GM15510 (cell line): Measurements from ENCODE around the gene NUP42.

ENCODE experiments used
- POLR2A ChIP-seq: IDR thresholded peaks from 3 replicates; pipeline ENCODE4 v1.6.1; 2011; ENCODE audit warnings: borderline replicate concordance; ENCODE audit not compliant: insufficient read length; ENCODE audit errors: extremely low read depth

NUP42 gene, protein sequence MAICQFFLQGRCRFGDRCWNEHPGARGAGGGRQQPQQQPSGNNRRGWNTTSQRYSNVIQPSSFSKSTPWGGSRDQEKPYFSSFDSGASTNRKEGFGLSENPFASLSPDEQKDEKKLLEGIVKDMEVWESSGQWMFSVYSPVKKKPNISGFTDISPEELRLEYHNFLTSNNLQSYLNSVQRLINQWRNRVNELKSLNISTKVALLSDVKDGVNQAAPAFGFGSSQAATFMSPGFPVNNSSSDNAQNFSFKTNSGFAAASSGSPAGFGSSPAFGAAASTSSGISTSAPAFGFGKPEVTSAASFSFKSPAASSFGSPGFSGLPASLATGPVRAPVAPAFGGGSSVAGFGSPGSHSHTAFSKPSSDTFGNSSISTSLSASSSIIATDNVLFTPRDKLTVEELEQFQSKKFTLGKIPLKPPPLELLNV

DNA sequence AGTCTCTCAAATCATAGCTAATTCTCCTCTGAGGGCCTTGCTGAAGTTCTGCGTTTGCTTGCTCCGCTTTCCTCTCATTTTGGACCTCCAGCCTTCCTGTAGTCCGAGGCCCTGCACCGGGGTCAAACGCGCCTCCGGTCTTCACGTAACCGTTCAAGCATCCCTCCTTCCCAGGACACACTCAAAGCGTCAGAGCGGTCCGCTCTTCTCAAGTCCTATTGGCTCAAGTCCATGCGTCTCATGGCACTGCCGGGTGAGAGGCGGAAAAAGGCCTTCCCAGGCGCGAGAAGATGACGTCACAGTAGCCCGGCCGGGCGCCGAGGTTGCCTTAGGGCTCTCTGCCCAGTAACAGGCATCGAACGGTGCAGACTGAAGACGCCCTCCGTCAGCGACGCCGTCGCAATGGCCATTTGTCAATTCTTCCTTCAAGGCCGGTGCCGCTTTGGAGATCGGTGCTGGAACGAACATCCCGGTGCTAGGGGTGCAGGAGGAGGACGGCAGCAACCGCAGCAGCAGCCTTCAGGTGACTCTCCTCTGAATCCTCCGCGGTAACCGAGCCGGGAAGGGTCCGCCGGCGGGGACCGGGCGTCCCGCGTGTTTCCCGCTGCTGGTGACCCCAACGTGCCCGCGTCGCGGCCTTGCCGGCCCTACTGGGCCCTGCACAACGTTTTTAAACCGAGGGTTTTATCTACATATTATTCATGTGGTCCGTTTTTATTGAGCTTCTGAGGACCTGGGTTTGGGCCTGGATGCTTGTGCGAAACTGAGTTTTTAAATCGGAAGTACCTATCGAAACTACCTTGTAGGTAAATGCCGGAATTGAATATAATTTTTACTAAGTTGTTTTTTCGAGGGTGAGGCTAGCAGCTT is at the start of gene NUP42:
TSS of gene NUP42 (plus strand) at position 365 of the 870 bp plus-strand sequence. CDS start at position 403, 38 bp downstream.
- TF ChIP-seq POLR2A: peak; percentile 82

DNA sequence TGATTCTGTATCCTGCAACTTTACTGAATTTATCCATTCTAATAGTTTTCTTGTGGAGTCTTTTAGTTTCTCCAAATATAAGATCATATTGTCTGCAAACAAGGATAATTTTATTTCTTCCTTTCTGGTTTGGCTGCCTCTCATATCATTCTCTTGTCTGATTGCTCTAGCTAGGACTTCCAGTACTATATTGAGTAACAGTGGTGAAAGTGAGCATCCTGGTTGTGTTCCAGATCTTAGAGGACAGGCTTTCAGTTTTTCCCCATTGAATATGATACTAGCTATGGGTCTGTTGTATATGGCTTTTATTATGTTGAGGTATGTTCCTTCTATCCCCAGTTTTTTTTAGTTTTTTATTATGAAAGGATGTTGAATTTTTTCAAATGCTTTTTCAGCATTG is 48.1 kb upstream of the NUP42 start:
- no peak for TF ChIP-seq POLR2A

DNA sequence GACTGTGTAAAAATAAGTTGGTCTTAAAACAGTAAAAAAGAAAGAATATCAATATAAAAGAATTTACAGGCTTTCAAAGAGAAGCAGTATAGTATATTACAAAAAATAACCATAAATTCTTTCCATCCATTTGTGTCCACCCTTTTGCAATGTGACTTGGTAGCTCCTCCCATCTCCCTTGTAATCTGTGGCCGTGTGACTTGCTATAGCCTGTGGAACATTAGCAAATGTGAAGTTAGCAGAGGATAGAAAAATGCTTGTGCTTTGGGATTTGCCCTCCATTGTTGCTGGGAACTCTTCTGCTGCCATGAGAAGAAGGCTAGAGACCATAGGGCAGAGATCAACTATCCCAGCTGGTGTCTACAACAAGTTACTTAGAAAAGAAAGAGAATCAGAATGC is 46.1 kb upstream of the NUP42 start:
- TF ChIP-seq POLR2A: no peak

DNA sequence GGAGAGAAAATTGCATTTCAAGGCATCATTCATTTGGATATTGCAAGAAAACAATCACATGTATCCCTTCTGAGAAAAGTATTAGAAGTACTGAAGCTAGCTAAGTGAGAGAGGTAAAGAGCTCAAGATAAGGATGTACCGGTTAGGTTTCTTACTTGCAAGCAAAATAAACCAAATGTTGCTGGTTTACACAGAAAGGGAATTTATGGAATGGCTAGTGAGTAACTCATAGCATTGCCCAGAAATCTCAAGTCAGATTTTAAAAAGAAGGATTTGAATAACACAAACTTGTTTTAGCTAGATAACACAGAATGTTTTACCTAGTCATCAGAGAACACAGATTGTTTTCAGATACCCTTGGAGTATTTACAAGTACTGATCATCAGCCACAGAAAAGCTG is 45.6 kb upstream of the NUP42 start:
- no peak for TF ChIP-seq POLR2A

DNA sequence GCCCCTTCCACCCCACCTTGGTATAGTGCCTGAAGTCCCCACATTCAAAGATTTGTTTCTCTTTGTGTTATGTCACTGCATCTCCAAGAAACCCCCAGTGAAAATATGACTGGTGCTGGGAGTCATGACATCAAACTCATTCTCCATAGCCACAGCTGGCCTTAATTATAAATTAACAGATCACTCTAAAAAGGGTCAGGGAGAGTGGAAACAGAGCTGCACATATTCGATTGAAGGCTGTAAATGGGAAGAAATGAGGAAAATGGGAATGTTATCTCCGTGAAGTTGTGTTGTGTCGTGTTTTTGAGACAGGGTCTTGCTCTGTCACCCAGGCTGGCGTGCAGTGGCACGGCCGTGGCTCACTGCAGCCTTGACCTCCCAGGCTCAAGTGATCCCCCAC is 24.2 kb upstream of the NUP42 start:
- TF ChIP-seq POLR2A: no peak

DNA sequence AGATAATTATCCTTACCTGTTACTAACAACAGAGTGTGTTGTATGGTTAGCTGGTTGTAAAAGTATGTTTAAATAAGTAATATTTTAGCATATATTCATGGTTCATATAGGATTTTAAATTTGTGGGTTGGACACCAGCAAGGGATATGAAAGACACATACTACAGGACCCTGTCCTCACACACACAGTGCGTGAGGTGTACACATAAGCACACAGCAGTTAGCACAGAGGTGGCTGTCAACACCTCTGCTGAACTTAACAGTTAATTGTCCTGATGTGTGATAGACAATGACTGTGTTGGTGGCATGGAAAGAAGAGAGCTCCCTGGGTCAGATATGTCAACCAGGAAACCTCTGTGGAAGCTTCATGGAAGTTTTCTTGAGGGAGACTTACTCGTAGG is 23.3 kb upstream of the NUP42 start:
- TF ChIP-seq POLR2A: no peak

DNA sequence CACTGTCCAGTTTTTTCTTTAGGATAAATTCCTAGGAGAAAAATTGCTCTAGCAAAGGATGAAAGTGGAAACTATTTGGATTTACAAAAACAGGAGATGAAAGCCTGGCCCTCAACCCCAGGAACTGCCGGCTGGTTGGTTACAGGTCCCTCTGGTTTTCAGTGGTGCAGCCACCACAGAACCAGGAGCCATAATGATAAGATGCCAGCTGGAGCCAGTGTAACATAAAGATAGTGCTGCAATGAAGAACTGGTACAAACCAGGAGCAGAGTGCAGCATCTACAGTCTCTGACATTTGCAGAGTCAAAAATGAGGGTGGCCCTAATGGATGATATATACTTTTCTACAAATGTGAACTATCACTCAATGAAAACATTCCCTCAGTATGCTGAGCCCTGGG is 20.4 kb upstream of the NUP42 start:
- TF ChIP-seq POLR2A: no peak

DNA sequence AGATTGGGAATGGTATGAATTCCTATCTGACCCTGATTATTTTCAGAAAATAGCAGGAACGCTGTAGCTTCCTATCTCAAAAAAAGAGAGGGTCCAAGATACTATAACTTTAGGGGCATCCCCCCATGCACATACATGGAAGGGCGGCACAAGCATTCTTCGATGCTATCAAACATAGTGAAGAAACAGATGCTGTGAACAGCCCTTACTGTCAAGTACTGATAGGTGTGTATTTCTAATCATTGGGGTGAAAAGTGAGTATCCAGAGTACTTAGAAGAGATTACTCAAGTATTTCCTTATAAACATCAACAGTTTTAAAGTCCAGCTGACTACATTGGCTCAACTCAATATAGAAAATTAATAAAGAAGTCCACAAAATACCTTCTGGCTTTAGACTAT is 17.0 kb upstream of the NUP42 start:
- no peak for TF ChIP-seq POLR2A

DNA sequence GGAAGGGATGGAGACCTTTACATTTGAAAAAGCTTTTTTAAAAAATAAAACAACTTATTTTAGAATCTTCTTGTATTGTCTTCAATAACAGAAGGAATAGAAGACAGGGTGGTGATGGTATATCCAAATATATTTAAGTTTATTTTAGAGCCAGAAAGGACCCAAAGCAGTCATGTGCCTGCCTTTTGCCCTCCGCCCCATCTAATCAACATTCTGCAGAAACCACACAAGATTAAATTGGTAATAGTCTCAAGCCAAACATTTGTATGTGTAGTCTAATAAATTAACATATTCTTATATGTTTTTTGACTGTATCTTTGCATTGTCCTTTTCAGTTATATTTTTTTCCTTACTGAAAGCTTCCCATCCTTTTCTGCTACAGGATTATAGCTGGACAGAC is 16.5 kb upstream of the NUP42 start:
- no peak for TF ChIP-seq POLR2A

DNA sequence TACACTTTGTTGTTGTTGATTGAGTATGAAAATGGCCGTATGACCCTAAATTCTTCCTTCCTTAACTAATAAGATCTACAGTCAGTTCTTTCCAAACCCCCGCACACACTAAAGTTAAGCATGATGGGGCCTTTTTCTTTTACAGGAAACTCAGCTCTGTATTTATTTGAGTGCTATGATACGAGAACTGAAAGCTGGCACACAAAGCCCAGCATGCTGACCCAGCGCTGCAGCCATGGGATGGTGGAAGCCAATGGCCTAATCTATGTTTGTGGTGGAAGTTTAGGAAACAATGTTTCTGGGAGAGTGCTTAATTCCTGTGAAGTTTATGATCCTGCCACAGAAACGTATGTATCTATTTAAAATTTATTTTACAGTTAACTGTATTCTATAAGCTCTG is 14.2 kb upstream of the NUP42 start:
- no peak for TF ChIP-seq POLR2A

DNA sequence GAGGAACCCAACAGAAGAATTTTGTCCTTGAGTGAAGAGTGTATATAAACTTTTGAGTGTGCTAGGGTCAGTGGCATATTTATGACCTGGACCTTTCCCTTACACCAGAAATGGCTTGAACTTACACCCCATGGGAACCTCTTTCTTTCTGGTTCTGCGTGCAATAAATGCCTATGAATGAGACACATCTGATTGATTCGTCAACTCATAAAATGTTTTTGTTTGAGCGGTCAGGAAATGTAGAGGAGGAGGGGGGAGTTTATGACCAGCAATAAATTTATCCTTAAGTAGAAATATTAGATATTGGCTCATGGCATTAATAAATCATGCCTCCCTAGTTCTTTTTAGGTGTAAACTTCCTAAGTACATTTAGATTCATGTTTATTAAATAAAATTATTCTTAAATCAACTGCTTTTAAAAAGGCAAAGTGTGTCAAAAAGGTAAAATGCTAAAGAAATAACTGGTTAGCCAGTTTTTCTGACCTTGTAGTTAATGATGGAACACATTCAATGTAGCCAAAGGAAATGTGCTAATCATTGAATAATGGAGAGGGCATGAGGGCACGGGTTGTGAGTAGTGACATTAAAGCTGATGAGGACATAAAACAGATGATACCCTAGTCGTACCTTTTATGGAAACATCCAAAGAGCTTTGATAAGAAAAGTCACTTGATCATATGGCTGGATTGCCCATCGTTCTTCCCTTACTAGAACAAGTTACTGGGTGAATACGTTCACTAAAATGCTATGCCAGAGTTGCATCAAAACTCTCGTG is 13.6 kb upstream of the NUP42 start:
- no peak for TF ChIP-seq POLR2A

DNA sequence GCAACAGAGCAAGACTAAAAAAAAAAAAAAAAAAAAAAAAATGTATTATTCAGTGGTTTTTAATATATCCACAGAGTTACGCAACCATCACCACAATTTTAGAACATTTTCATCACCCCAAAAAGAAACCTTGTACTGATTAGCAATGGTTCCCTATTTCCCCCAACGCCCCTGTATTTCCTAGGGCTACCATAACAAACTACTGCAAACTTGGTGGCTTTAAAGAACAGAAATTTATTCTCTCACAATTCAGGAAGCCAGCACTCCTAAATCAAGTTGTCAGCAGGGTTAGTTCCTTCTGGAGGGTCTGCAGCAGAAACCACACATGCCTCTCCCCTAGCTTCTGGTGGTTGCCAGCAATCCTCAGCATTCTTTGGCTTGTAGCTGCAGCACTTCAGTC is 5.9 kb upstream of the NUP42 start:
- TF ChIP-seq POLR2A: no peak

DNA sequence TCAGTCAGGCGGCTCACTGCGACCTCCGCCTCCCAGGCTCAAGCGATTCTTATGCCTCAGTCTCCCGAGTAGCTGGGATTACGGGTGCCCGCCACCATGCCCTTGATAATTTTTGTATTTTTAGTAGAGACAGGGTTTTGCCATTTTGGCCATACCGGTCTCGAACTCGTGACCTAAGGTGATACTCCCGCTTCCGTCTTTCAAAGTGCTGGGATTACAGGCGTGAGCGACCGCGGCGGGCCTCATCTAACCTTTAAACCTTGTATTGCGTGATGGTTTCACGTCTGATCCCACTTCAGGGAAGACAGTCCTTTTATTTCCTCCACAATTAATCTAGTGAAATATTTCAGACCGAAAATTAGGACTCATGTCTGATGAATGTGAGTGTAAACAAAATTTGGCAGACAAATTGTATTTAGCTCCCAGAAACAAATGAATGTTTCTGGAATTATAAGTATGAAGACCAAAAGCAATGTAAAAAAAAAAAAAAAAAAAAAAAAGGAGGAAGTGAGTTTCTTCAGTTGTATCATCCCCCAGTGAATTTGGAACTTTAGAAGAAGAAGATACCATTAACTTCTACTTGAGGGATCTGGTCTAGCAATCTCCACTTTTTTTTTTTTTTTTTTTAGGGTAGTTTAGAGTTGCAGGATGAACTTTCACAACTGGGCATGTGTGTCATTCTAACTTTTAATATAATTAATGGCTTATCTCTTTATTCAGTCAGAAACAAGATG is 1.6 kb downstream of the NUP42 start:
- TF ChIP-seq POLR2A: no peak

DNA sequence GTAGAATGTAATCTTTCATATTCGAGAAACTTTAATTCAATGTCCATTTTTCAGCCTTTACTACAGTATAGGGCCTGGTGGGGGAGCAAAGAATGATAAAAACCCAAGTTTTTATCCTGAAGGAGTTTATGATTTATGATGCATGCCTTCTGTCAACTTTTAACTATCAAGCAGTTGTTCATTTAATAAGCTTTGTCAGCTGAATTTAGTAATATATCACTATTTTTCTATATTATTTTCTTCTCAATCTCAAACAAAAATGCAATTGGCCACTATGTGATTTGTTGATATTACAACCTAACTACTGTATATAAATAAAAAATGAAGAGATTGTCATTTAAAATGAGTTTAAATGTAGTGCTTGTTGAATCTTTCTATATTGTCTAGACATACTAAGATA is 2.4 kb downstream of the NUP42 start:
- no peak for TF ChIP-seq POLR2A

DNA sequence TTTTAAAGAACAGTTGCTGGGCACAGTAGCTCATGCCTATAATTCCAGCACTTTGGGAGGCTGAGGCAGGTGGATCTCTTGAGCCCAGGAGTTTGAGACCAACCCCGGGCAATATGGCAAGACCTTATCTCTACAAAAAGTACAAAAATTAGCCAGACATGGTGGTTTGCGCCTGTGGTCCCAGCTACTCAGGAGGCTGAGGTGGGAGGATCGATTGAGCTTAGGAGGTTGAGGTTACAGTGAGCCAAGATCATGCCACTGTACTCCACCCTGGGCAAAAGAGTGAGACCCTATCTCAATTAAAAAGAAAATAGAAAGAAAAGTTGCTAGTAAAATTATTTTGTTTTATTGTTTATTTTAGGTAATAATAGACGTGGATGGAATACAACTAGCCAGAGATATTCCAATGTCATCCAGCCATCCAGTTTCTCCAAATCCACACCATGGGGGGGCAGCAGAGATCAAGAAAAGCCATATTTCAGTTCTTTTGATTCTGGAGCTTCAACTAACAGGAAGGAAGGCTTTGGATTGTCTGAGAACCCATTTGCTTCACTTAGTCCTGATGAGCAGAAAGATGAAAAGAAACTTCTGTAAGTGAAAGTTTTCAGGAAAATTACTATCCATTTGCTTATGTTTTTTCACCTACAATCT is 3.0 kb downstream of the NUP42 start:
- no peak for TF ChIP-seq POLR2A

DNA sequence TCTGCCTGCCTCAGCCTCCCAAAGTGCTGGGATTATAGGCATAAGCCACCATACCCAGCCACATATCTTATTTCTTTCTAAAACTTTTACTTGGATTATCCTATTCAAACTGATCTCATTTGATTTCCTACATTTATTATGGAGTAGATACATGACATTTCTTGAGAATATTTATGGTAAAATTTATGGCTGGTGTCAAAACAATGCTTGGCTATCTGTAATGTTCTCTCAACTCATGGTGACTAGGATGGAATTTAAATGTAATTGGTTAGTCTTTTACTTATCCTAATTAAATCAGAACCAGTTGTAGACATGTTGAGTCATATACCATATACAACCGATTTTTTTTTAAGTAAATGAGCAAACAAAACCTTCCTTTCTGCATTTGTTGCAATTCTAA is 4.1 kb downstream of the NUP42 start:
- TF ChIP-seq POLR2A: no peak
